CD4-positive, alpha-beta memory T cell (primary cell): ENCODE results near the gene NUCB1. TPM values are rescaled to one million over a fixed set of nuclear protein-coding genes. Genes with fewer than 3 reads are reported as not detected.
"Not testable (repeated sequence)": the region's sequence is repeated elsewhere in the genome, so short reads cannot be mapped to it uniquely, and the experiment has no call there.

Source experiments
- CTCF ChIA-PET: fragments of 350-600 bp; sonication (Branson Sonifier 250); formaldehyde crosslinking; loops from one replicate; lab custom pipeline; 2021; ENCODE audit warnings: inconsistent platforms; ENCODE audit not compliant: partially characterized antibody; lab: Charles Lee
- POLR2A ChIA-PET: fragments of 350-600 bp; sonication (Branson Sonifier 250); formaldehyde crosslinking; loops from one replicate; lab custom pipeline; 2021; ENCODE audit not compliant: partially characterized antibody; lab: Charles Lee
- DNase-seq, 5 donors: peaks; one replicate each; pipeline versions ENCODE4 v3.0.0 to v3.0.0-alpha.2; 2020 to 2022; ENCODE audit warnings: mixed read lengths in 1 of 5
- H3K27ac ChIP-seq: one replicate; pipeline ENCODE4 v1.7.0; 2013; ENCODE audit warnings: low read depth, low read length
- H3K27me3 ChIP-seq: 2 replicates; pipeline ENCODE4 v1.7.0; 2013; ENCODE audit warnings: mild to moderate bottlenecking, low read length, moderate library complexity; ENCODE audit not compliant: insufficient read depth
- H3K36me3 ChIP-seq: 2 replicates; pipeline ENCODE4 v1.7.0; 2013; ENCODE audit warnings: mild to moderate bottlenecking, low read length, moderate library complexity; ENCODE audit not compliant: insufficient read depth
- H3K4me1 ChIP-seq: 2 replicates; pipeline ENCODE4 v1.7.0; 2013; ENCODE audit warnings: mild to moderate bottlenecking, low read length, moderate library complexity; ENCODE audit not compliant: insufficient read depth
- H3K4me3 ChIP-seq, 2 donors: one replicate each; pipeline ENCODE4 v1.7.0; 2013; ENCODE audit warnings: low read length in 2 of 2, mild to moderate bottlenecking in 1 of 2
- H3K9me3 ChIP-seq, 2 donors: one replicate each; pipeline ENCODE4 v1.7.0; 2013; ENCODE audit warnings: low read length in 2 of 2, control low read depth in 1 of 2; ENCODE audit not compliant: control insufficient read depth in 1 of 2
- H3K27ac Mint-ChIP-seq, 7 donors: one replicate each; pipeline ENCODE4 v1.8.0; 2020 to 2021; ENCODE audit warnings: mixed read lengths in 7 of 7, mild to moderate bottlenecking in 6 of 7, inconsistent platforms in 3 of 7, moderate library complexity in 3 of 7
- H3K27me3 Mint-ChIP-seq, 2 donors: one replicate each; pipeline ENCODE4 v1.8.0; 2020 to 2021; ENCODE audit warnings: mixed read lengths in 2 of 2
- H3K36me3 Mint-ChIP-seq, 2 donors: one replicate each; pipeline ENCODE4 v1.8.0; 2020 to 2021; ENCODE audit warnings: mixed read lengths in 2 of 2, inconsistent platforms in 1 of 2, mild to moderate bottlenecking in 1 of 2
- H3K4me1 Mint-ChIP-seq, 4 donors: one replicate each; pipeline ENCODE4 v1.8.0; 2020 to 2021; ENCODE audit warnings: mixed read lengths in 4 of 4, mild to moderate bottlenecking in 1 of 4
- H3K4me3 Mint-ChIP-seq, 8 donors: one replicate each; pipeline ENCODE4 v1.8.0; 2020 to 2021; ENCODE audit warnings: mixed read lengths in 8 of 8, mild to moderate bottlenecking in 7 of 8, moderate library complexity in 6 of 8, inconsistent platforms in 3 of 8
- H3K9me3 Mint-ChIP-seq, 8 donors: one replicate each; pipeline ENCODE4 v1.8.0; 2020 to 2021; ENCODE audit warnings: mixed read lengths in 8 of 8, mild to moderate bottlenecking in 5 of 8, inconsistent platforms in 3 of 8, moderate library complexity in 1 of 8
- intact Hi-C: fragments of 100-400 bp; cut with micrococcal nuclease; formaldehyde crosslinking; loops from one replicate; pipeline ENCODE4 v1.15.1; 2023
- polyA plus RNA-seq, 2 donors: library from polyadenylated mRNA; unstranded; fragments of 300-500 nt; fragmentation: Illumina TruSeq; gene quantifications; one replicate each; pipeline ENCODE4 v1.2.3, GENCODE V29; 2021
- total RNA-seq, 2 experiments: library from RNA; stranded (reverse); gene quantifications; one replicate each; pipeline ENCODE4 v1.2.3, GENCODE V29; 2021

Gene NUCB1
- total and polyA plus RNA-seq, 4 experiments from 2014 or later: 65.3 to 145 (median 129) TPM

DNA sequence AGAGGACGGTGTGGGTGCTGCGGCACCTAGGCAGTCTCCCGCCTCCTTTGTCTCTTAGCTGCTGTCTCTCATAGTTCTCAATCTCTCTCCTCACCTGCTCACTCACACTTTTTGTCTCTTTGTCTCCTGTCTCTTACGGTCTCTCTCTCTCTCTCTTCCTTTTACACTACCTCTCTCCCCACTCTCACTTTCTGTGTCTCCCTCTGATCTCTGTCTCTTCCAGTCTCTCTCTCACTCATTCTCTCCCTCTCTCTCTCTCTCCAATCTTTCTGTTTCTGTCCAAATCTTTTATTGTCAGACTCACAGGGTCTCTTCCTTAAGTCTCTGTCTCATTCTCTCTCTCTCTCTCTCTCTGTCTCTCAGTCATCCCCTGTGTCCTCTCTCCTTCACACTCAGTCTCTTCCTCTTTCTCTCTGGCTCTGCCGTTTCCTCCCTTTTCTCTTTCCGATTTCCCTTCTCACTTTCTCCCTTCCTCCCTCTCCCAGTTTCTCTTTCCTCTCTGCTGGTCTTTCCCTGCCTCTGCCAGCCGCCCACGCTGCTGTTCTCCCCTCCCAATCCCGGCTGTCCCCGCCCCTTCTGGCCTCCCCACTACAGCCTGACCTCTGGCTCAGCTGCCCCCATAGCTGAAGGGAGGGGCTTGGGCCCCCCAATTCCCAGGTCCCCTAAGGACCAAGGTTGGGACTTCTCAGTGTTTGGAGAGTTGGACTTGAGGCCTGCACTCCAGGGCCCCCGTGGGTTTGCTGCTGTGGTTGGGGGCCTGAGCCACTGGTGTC lies 31.8 kb upstream of the NUCB1 start, which contains the start of gene PLEKHA4:
TSS of gene PLEKHA4 (minus strand) at position 504 of the 773 bp plus-strand sequence. CDS start 997 bp downstream, outside the sequence.
- Histone ChIP-seq H3K4me1 (peaks cover 2% of the 10 kb centered on the region), H3K27ac (no peak within 1 kb of the TSS), H3K36me3 (no peaks in the 10 kb centered on the region), H3K9me3 (no peaks in the 10 kb centered on the region), H3K27me3 (no peaks in the 10 kb centered on the region), H3K4me3 (no peak within 1 kb of the TSS)
- Mint-ChIP-seq H3K36me3 (peaks cover 5 to 13% of the 10 kb centered on the region in 2 donors), H3K27me3 (peaks cover 4 to 9% of the 10 kb centered on the region in 2 donors), H3K4me3 (no peak within 1 kb of the TSS), H3K9me3 (peaks cover 0 to 8% (median 0%) of the 10 kb centered on the region in 8 donors), H3K4me1 (peaks cover 3 to 15% (median 7%) of the 10 kb centered on the region in 4 donors), H3K27ac (peak within 1 kb of the TSS in 3 of 7 donors; percentile 8 to 78 (median 22))
- ChIA-PET POLR2A (no interaction called here), CTCF (no interaction called here)
- no peak for DNase-seq
- intact Hi-C loops: no loop called here

DNA sequence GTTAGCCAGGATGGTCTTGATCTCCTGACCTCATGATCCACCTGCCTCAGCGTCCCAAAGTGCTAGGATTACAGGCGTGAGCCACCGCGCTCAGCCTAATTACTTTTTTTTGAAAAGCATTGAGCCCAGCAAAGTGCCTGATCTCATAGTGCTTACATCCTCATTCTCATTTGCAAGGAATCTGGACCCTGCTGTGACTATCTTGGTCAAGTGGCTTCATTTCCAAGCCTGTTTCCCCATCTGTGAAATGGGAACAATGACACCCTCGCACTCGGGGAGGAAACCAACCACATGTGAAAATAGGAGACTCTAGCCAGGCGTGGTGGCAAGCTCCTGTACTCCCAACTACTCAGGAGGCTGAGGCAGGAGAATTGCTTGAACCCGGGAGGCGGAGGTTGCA lies 30.1 kb upstream of the NUCB1 start:
- H3K27ac Mint-ChIP-seq: peak overlapping the region in 1 of 7 donors; percentile 40
- H3K27ac ChIP-seq: no peak overlapping the region
- ChIA-PET CTCF (interaction anchor here (0.7 to 0.8 kb wide), 2 partner anchors 15 to 28 kb away, joined by 3 read pairs; no protein-coding TSS in a partner anchor), POLR2A (no interaction called here)
- peaks cover 18 to 33% (median 22%) of the 10 kb centered on the region in 4 donors for H3K4me1 Mint-ChIP-seq
- intact Hi-C loops: no loop called here
- DNase-seq: no peak
- no peak overlapping the region for H3K4me3 Mint-ChIP-seq
- H3K4me3 ChIP-seq: no peak overlapping the region
- H3K27me3 Mint-ChIP-seq: peaks cover 4 to 9% of the 10 kb centered on the region in 2 donors
- no peaks in the 10 kb centered on the region for H3K9me3 ChIP-seq
- peaks cover 20% of the 10 kb centered on the region for H3K4me1 ChIP-seq
- peaks cover 0 to 10% (median 0%) of the 10 kb centered on the region in 8 donors for H3K9me3 Mint-ChIP-seq
- H3K27me3 ChIP-seq: no peaks in the 10 kb centered on the region
- peaks cover 8% of the 10 kb centered on the region for H3K36me3 ChIP-seq
- H3K36me3 Mint-ChIP-seq: peaks cover 21 to 28% of the 10 kb centered on the region in 2 donors

- peaks cover 0 to 10% (median 0%) of the 10 kb centered on the region in 8 donors for H3K9me3 Mint-ChIP-seq
- intact Hi-C loops: loop anchor here (1.0 to 2.0 kb wide), 3 partner anchors 12 to 805 kb away; partner anchors contain the start of genes GYS1, PRMT1 and RUVBL2
- peak overlapping the region; percentile 100 for H3K27ac ChIP-seq
- peaks cover 30 to 41% of the 10 kb centered on the region in 2 donors for H3K36me3 Mint-ChIP-seq
- H3K27me3 ChIP-seq, H3K36me3 ChIP-seq, H3K9me3 ChIP-seq, DNase-seq, H3K27me3 Mint-ChIP-seq: not testable (repeated sequence)
- ChIA-PET CTCF (interaction anchor here (1.8 to 1.9 kb wide), 2 partner anchors 27 to 122 kb away, joined by 4 to 5 read pairs; partner anchors contain the start of gene RUVBL2), POLR2A (interaction anchor here (0.6 to 6.6 kb wide), 21 partner anchors 9 to 942 kb away, joined by 3 to 134 read pairs (median 7); partner anchors contain the start of genes BAX, BCAT2, CA11 and DHDH)
- peaks cover 27 to 48% (median 34%) of the 10 kb centered on the region in 4 donors for H3K4me1 Mint-ChIP-seq
- peak overlapping the region; percentile 95 to 100 (median 99) for H3K4me3 Mint-ChIP-seq
- peak overlapping the region; percentile 99 to 100 (median 100) for H3K27ac Mint-ChIP-seq
- peaks cover 34% of the 10 kb centered on the region for H3K4me1 ChIP-seq
- H3K4me3 ChIP-seq: peak overlapping the region in 1 of 2 donors; percentile 99
Observed at GRCh38 chr19:48871471-48872181, 28.5 kb upstream of the NUCB1 start.

DNA sequence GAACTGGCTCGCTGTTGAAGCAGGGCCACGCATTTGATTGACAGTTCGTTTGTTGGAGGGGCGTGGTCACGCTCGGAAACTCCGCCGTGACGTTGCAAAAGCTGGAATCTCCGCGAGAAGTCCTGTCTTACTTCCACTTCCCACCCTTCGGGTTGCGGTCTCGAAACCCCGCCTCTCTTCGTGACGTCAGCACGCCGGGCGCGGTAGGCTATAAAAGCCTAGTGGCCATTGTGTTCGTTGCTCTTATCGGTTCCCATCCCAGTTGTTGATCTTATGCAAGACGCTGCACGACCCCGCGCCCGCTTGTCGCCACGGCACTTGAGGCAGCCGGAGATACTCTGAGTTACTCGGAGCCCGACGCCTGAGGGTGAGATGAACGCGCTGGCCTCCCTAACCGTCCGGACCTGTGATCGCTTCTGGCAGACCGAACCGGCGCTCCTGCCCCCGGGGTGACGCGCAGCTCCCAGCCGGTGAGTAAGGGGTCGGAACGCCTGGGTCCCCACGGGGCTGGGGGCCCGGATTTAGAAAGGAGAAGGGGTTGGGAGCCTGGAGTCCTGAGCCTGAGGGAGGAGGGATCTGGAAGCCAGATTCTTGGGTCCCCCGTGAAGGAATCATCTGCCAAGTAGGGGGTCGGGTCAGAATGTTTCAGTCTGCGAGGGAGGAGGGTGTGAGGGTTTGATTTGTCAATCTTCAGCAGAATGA lies 27.8 kb upstream of the NUCB1 start, which contains the start of gene PPP1R15A:
TSS of gene PPP1R15A (plus strand) at position 240 of the 702 bp plus-strand sequence. CDS start 813 bp downstream, outside the sequence.
- H3K4me3 Mint-ChIP-seq: peak within 1 kb of the TSS; percentile 95 to 100 (median 99)
- peak within 1 kb of the TSS; percentile 100 for H3K27ac ChIP-seq
- intact Hi-C loops: loop anchor here (1.0 to 2.0 kb wide), 3 partner anchors 13 to 804 kb away; partner anchors contain the start of genes GYS1, PRMT1 and RUVBL2
- ChIA-PET CTCF (interaction anchor here (1.8 to 1.9 kb wide), 2 partner anchors 28 to 121 kb away, joined by 4 to 5 read pairs; partner anchors contain the start of gene RUVBL2), POLR2A (interaction anchor here (0.6 to 6.6 kb wide), 27 partner anchors 9 to 941 kb away, joined by 3 to 134 read pairs (median 5); partner anchors contain the start of genes BAX, BCAT2, CA11 and DHDH)
- peak within 1 kb of the TSS; percentile 52 to 99 for H3K4me3 ChIP-seq
- H3K36me3 Mint-ChIP-seq: peaks cover 30 to 44% of the 10 kb centered on the region in 2 donors
- H3K27ac Mint-ChIP-seq: peak within 1 kb of the TSS; percentile 99 to 100 (median 100)
- H3K4me1 Mint-ChIP-seq: peaks cover 27 to 48% (median 34%) of the 10 kb centered on the region in 4 donors
- no peaks in the 10 kb centered on the region for H3K9me3 ChIP-seq
- H3K36me3 ChIP-seq: peaks cover 8% of the 10 kb centered on the region
- peak; percentile 97 to 99 (median 98) for DNase-seq
- H3K27me3 Mint-ChIP-seq: peaks cover 0 to 6% of the 10 kb centered on the region in 2 donors
- peaks cover 0 to 10% (median 0%) of the 10 kb centered on the region in 8 donors for H3K9me3 Mint-ChIP-seq
- peaks cover 34% of the 10 kb centered on the region for H3K4me1 ChIP-seq
- no peaks in the 10 kb centered on the region for H3K27me3 ChIP-seq

DNA sequence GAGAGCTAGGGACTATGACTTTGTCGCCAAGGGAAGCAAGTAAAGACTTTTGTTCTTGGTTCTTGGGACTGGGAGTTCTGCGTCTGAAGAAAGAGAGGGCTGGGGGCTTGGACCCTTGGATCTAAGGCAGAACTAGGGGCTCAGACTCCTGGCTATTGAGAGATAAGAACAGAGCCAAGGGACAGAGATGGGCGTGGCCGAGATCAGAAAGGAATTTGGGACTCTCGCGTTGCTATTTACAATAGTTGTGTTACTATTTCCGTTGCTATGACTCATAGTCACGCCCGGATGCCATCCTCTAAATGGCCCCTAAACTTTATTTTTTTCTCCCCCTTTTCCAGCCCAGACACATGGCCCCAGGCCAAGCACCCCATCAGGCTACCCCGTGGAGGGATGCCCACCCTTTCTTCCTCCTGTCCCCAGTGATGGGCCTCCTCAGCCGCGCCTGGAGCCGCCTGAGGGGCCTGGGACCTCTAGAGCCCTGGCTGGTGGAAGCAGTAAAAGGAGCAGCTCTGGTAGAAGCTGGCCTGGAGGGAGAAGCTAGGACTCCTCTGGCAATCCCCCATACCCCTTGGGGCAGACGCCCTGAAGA lies 27.1 kb upstream of the NUCB1 start:
- peak; percentile 85 to 93 (median 89) for DNase-seq
- Histone ChIP-seq H3K9me3 (no peaks in the 10 kb centered on the region), H3K4me3 (peak overlapping the region; percentile 52 to 99), H3K27ac (peak overlapping the region; percentile 100), H3K27me3 (no peaks in the 10 kb centered on the region), H3K36me3 (peaks cover 8% of the 10 kb centered on the region), H3K4me1 (peaks cover 34% of the 10 kb centered on the region)
- intact Hi-C loops: loop anchor here (1.0 to 2.0 kb wide), 3 partner anchors 14 to 804 kb away; partner anchors contain the start of genes GYS1, PRMT1 and RUVBL2
- H3K4me1 Mint-ChIP-seq: peaks cover 27 to 52% (median 35%) of the 10 kb centered on the region in 4 donors
- peaks cover 0 to 6% of the 10 kb centered on the region in 2 donors for H3K27me3 Mint-ChIP-seq
- POLR2A ChIA-PET: interaction anchor here (0.6 to 6.6 kb wide), 19 partner anchors 8 to 939 kb away, joined by 3 to 134 read pairs (median 8); partner anchors contain the start of genes BAX, BCAT2, CA11 and DHDH
- H3K9me3 Mint-ChIP-seq: peaks cover 0 to 10% (median 0%) of the 10 kb centered on the region in 8 donors
- CTCF ChIA-PET: interaction anchor here (1.8 to 1.9 kb wide), 2 partner anchors 29 to 121 kb away, joined by 4 to 5 read pairs; partner anchors contain the start of gene RUVBL2
- peak overlapping the region; percentile 95 to 100 (median 99) for H3K4me3 Mint-ChIP-seq
- H3K36me3 Mint-ChIP-seq: peaks cover 33 to 50% of the 10 kb centered on the region in 2 donors
- peak overlapping the region; percentile 99 to 100 (median 100) for H3K27ac Mint-ChIP-seq
